ENCODE results near the gene CCL5.
A peak's percentile ranks its signal among the peaks of the same experiment; 100 is the strongest.

CCL5 gene

GRCh38 chr17:35868737-35869136, 11.4 kb downstream of the CCL5 start, which contains the start of gene HEATR9:
Gene HEATR9 (minus strand): TSS chr17:35868891. CDS start chr17:35868742, 149 bp downstream.
- no peak for DNase-seq (ENCODE audit: low read depth in 3 of 3, low spot score in 1 of 3)

- no peak for DNase-seq (ENCODE audit: low read depth in 3 of 3, low spot score in 1 of 3)
These were observed 12.6 kb downstream of the CCL5 start for GRCh38 chr17:35867574-35867973.

- DNase-seq (ENCODE audit: low read depth in 3 of 3, low spot score in 1 of 3): no peak
These were observed 13.7 kb downstream of the CCL5 start for GRCh38 chr17:35866341-35866950.

GRCh38 chr17:35865412-35866340, 14.5 kb downstream of the CCL5 start:
- DNase-seq (ENCODE audit: low read depth in 3 of 3, low spot score in 1 of 3): no peak

GRCh38 chr17:35864853-35865252, 15.3 kb downstream of the CCL5 start:
- DNase-seq (ENCODE audit: low read depth in 3 of 3, low spot score in 1 of 3): no peak

GRCh38 chr17:35856603-35857002, 23.6 kb downstream of the CCL5 start:
- no peak for DNase-seq (ENCODE audit: low read depth in 3 of 3, low spot score in 1 of 3)

GRCh38 chr17:35855965-35856364, 24.2 kb downstream of the CCL5 start:
- no peak for DNase-seq (ENCODE audit: low read depth in 3 of 3, low spot score in 1 of 3)

GRCh38 chr17:35849469-35850348, 30.5 kb downstream of the CCL5 start:
- peak in 2 of 3 donors; percentile 13 to 20 for DNase-seq (ENCODE audit: low read depth in 3 of 3, low spot score in 1 of 3)

- no peak for DNase-seq (ENCODE audit: low read depth in 3 of 3, low spot score in 1 of 3)
These were observed 32.4 kb downstream of the CCL5 start for GRCh38 chr17:35847633-35848373.

- no peak for DNase-seq (ENCODE audit: low read depth in 3 of 3, low spot score in 1 of 3)
These were observed 33.2 kb downstream of the CCL5 start for GRCh38 chr17:35847006-35847405.

GRCh38 chr17:35846055-35846809, 33.9 kb downstream of the CCL5 start:
- no peak for DNase-seq (ENCODE audit: low read depth in 3 of 3, low spot score in 1 of 3)

GRCh38 chr17:35844547-35844946, 35.6 kb downstream of the CCL5 start:
- DNase-seq (ENCODE audit: low read depth in 3 of 3, low spot score in 1 of 3): no peak

GRCh38 chr17:35843698-35844097, 36.5 kb downstream of the CCL5 start:
- DNase-seq (ENCODE audit: low read depth in 3 of 3, low spot score in 1 of 3): no peak

GRCh38 chr17:35842239-35842638, 37.9 kb downstream of the CCL5 start:
- DNase-seq (ENCODE audit: low read depth in 3 of 3, low spot score in 1 of 3): no peak

GRCh38 chr17:35841505-35841904, 38.7 kb downstream of the CCL5 start:
- DNase-seq (ENCODE audit: low read depth in 3 of 3, low spot score in 1 of 3): no peak

- no peak for DNase-seq (ENCODE audit: low read depth in 3 of 3, low spot score in 1 of 3)
These were observed 39.1 kb downstream of the CCL5 start for GRCh38 chr17:35841101-35841500.

GRCh38 chr17:35825206-35825605, 55.0 kb downstream of the CCL5 start:
- no peak for DNase-seq (ENCODE audit: low read depth in 3 of 3, low spot score in 1 of 3)

Measured in stimulated activated CD4-positive, alpha-beta T cell treated with anti-CD3 and anti-CD28 coated beads, TNF-alpha, amount 100 ng/mL, for 1 hour (primary cell).